Endothelial cell of umbilical vein (primary cell): ENCODE measurements around the gene ERO1A. TPM values are rescaled to one million over a fixed set of nuclear protein-coding genes. Genes with fewer than 3 reads are reported as not detected.

Source experiments
- BruUV-seq: library from RNA; stranded (reverse); fragments of 400-500 nt; replicated peaks from 2 replicates; lab custom pipeline; 2021; lab: Mats Ljungman, UMichigan
- CTCF ChIA-PET: fragments of 300-600, 350-600 bp; sonication (Branson Sonifier 250); formaldehyde crosslinking; loops from one replicate; lab custom pipeline; 2021; ENCODE audit warnings: antibody characterized with exemption, inconsistent platforms; lab: Charles Lee
- POLR2A ChIA-PET: fragments of 300-600, 350-600 bp; sonication (Branson Sonifier 250); formaldehyde crosslinking; loops from one replicate; lab custom pipeline; 2021; ENCODE audit warnings: antibody characterized with exemption, inconsistent platforms; lab: Charles Lee
- DNase-seq: peaks from one replicate; pipeline ENCODE4 v3.0.0-alpha.2; 2011; ENCODE audit warnings: low read depth, low spot score
- FAIRE-seq: peaks from 2 replicates; lab custom pipeline; 2011; peaks lifted over from hg19 to GRCh38; lab: Jason Lieb, UNC
- H2AFZ ChIP-seq: 2 replicates; pipeline ENCODE4 v1.6.0; 2012; ENCODE audit warnings: low read depth, low read length, control low read depth, inconsistent platforms
- H3K27ac ChIP-seq: 2 replicates; pipeline ENCODE4 v1.5.1; 2011; ENCODE audit warnings: low read depth, mild to moderate bottlenecking, control low read depth, low read length, moderate library complexity; ENCODE audit not compliant: insufficient read depth
- H3K27me3 ChIP-seq, 2 experiments: 2 replicates each; pipeline versions ENCODE4 v1.6.0 to v1.6.1; 2011; ENCODE audit warnings: low read length in 2 of 2, mixed read lengths in 1 of 2; ENCODE audit not compliant: control insufficient read depth in 2 of 2, insufficient read depth in 2 of 2
- H3K36me3 ChIP-seq, 2 experiments: 2 replicates in 1 of 2; 3 replicates in 1 of 2; pipeline ENCODE4 v1.5.1; 2011; ENCODE audit warnings: low read length in 2 of 2, mild to moderate bottlenecking in 1 of 2, moderate library complexity in 1 of 2; ENCODE audit not compliant: control insufficient read depth in 2 of 2, insufficient read depth in 2 of 2; ENCODE audit errors: extremely low read depth in 1 of 2
- H3K4me1 ChIP-seq: 3 replicates; pipeline ENCODE4 v1.5.1; 2011; ENCODE audit warnings: mild to moderate bottlenecking, low read length; ENCODE audit not compliant: control insufficient read depth, insufficient read depth; ENCODE audit errors: extremely low read depth
- H3K4me2 ChIP-seq: 2 replicates; pipeline ENCODE4 v1.6.1; 2011; ENCODE audit warnings: low read length, control low read depth, mixed read lengths; ENCODE audit not compliant: insufficient read depth
- H3K4me3 ChIP-seq, 3 experiments: fragments of 200-600 bp in 1 of 3; sonication (generic), shearing (Covaris generic) in 1 of 3; replicated peaks in 1 of 3; 2 replicates each; pipeline ENCODE4 v1.5.1; 2011 to 2016; ENCODE audit warnings: control low read depth in 3 of 3, low read length in 3 of 3, mild to moderate bottlenecking in 2 of 3, inconsistent platforms in 1 of 3, low read depth in 1 of 3, moderate library complexity in 1 of 3; ENCODE audit not compliant: insufficient read depth in 1 of 3
- H3K79me2 ChIP-seq: 2 replicates; pipeline ENCODE4 v1.6.0; 2012; ENCODE audit warnings: low read length, inconsistent platforms; ENCODE audit not compliant: control insufficient read depth, insufficient read depth
- H3K9ac ChIP-seq: replicated peaks from 2 replicates; pipeline ENCODE3; 2011; ENCODE audit warnings: low read length, control low read depth; ENCODE audit not compliant: insufficient read depth; ENCODE audit errors: extremely low read depth
- H3K9me1 ChIP-seq: replicated peaks from 3 replicates; pipeline ENCODE4 v1.6.0; 2011; ENCODE audit warnings: mild to moderate bottlenecking, low read length; ENCODE audit not compliant: control insufficient read depth, insufficient read depth; ENCODE audit errors: extremely low read depth
- H3K9me3 ChIP-seq: replicated peaks from 2 replicates; pipeline ENCODE4 v1.5.1; 2012; ENCODE audit warnings: low read length, inconsistent platforms; ENCODE audit not compliant: control insufficient read depth, insufficient read depth
- H4K20me1 ChIP-seq: replicated peaks from 2 replicates; pipeline ENCODE3; 2011; ENCODE audit warnings: mild to moderate bottlenecking, low read length; ENCODE audit not compliant: control insufficient read depth, insufficient read depth; ENCODE audit errors: extremely low read depth
- CTCF ChIP-seq, 2 donors: IDR thresholded peaks; 1 replicate in 1 of 2; 2 replicates in 1 of 2; pipeline ENCODE4 v1.5.1; 2011; ENCODE audit warnings: low read length in 2 of 2, mild to moderate bottlenecking in 2 of 2, moderate library complexity in 2 of 2, control low read depth in 1 of 2, inconsistent platforms in 1 of 2, low read depth in 1 of 2; ENCODE audit not compliant: insufficient read depth in 1 of 2; ENCODE audit errors: extremely low read depth in 1 of 2
- EZH2 ChIP-seq: IDR thresholded peaks from 2 replicates; pipeline ENCODE4 v1.6.1; 2012; ENCODE audit warnings: borderline replicate concordance, low read depth, mild to moderate bottlenecking, moderate library complexity, low read length, inconsistent platforms; ENCODE audit not compliant: severe bottlenecking
- FOS ChIP-seq: IDR thresholded peaks from 2 replicates; pipeline ENCODE4 v1.6.1; 2011; ENCODE audit warnings: mild to moderate bottlenecking, low read length, moderate library complexity, borderline replicate concordance; ENCODE audit not compliant: insufficient read depth
- GATA2 ChIP-seq: IDR thresholded peaks from 2 replicates; pipeline ENCODE4 v1.7.0; 2011; ENCODE audit warnings: low read depth, mild to moderate bottlenecking, moderate library complexity, mixed read lengths, low read length; ENCODE audit not compliant: insufficient read length, insufficient read depth
- JUN ChIP-seq: IDR thresholded peaks from 2 replicates; pipeline ENCODE4 v1.6.1; 2011; ENCODE audit warnings: borderline replicate concordance, low read depth; ENCODE audit not compliant: insufficient read length, insufficient read depth
- MYC ChIP-seq: IDR thresholded peaks from one replicate; pipeline ENCODE4 v1.6.1; 2011; ENCODE audit warnings: mild to moderate bottlenecking, low read depth, low read length
- POLR2A ChIP-seq: IDR thresholded peaks from 2 replicates; pipeline ENCODE4 v1.6.1; 2012; ENCODE audit warnings: low read depth, mild to moderate bottlenecking, control low read depth, low read length
- POLR2AphosphoS5 ChIP-seq: IDR thresholded peaks from 2 replicates; pipeline ENCODE4 v1.6.1; 2012; ENCODE audit warnings: low read depth, mild to moderate bottlenecking, control low read depth, low read length, moderate library complexity; ENCODE audit not compliant: insufficient read depth
- dilution Hi-C: fragments of 300-500 bp; cut with MboI; formaldehyde crosslinking; loops from one replicate; pipeline ENCODE4 v1.15.0; 2019; ENCODE audit warnings: low sequenced_read_pairs; ENCODE audit not compliant: extremely low pct_ligation_motif_present
- intact Hi-C: fragments of 100-400 bp; cut with micrococcal nuclease; formaldehyde crosslinking; loops from one replicate; pipeline ENCODE4 v1.10.0; 2022
- polyA plus RNA-seq, 4 experiments: library from polyadenylated mRNA; depleted of rRNA in 3 of 4; stranded (reverse) in 3 of 4; unstranded in 1 of 4; fragments of >200 nt; gene quantifications; 2 replicates each; pipeline versions ENCODE4 v1.2.1 to v1.2.3, GENCODE V29; 2011 to 2012; ENCODE audit warnings: missing spikeins in 1 of 4
- total RNA-seq: library from RNA; stranded (reverse); gene quantifications from 2 replicates; pipeline ENCODE4 v1.2.3, GENCODE V29; 2021
- TF ChIP-seq, protein P1 (sequence below): IDR thresholded peaks from 2 replicates; pipeline ENCODE4 v1.6.1; 2011; ENCODE audit not compliant: insufficient read depth, insufficient read length

ERO1A gene
- total and polyA plus RNA-seq, 2 donors (not counting 3 experiments of a cell fraction or from before 2014, with no cell fraction given) = 20.7 to 71.4 TPM

- FAIRE-seq = peak; percentile 94
- Histone ChIP-seq H3K9me3 (no peaks in the 10 kb centered on the region), H3K79me2 (peaks cover 16% of the 10 kb centered on the region), H3K36me3 (peaks cover 0 to 8% of the 10 kb centered on the region in 2 experiments), H3K27me3 (no peaks in the 10 kb centered on the region), H3K4me3 (peak within 1 kb of the TSS; percentile 50 to 98 (median 88)), H4K20me1 (no peaks in the 10 kb centered on the region), H3K4me1 (peaks cover 3% of the 10 kb centered on the region), H3K9me1 (no peaks in the 10 kb centered on the region), H3K9ac (peak within 1 kb of the TSS; percentile 70), H2AFZ (peak within 1 kb of the TSS; percentile 85), H3K27ac (peak within 1 kb of the TSS; percentile 29), H3K4me2 (peak within 1 kb of the TSS; percentile 92)
- dilution Hi-C loops (no loop called here), intact Hi-C loops (loop anchor here (1.0 to 5.0 kb wide), 6 partner anchors 23 to 577 kb away; partner anchors contain the start of genes FERMT2, GNPNAT1, GPR137C and PSMC6)
- POLR2A ChIA-PET = interaction anchor here (0.8 to 1.2 kb wide), 3 partner anchors 18 to 61 kb away, joined by 4 to 8 read pairs (median 5); partner anchors contain the start of gene GNPNAT1
- no peak for TF ChIP-seq EZH2
- TF ChIP-seq POLR2AphosphoS5 = peak; percentile 79
- TF ChIP-seq POLR2A = peak; percentile 78
- peak; percentile 99 for DNase-seq
- TSS peak; percentile 64 for BruUV-seq
- CTCF ChIA-PET = interaction anchor here (0.7 to 1.4 kb wide), 5 partner anchors 23 to 231 kb away, joined by 3 to 7 read pairs (median 3); partner anchors contain the start of genes FERMT2, GNPNAT1 and PSMC6
Observed at GRCh38 chr14:52729925-52730708, 34.8 kb upstream of the ERO1A start, which contains the start of gene STYX. Gene STYX, plus strand, starts transcription at chr14:52730166. Its CDS starts 309 bp downstream, at chr14:52730475.

GRCh38 chr14:52729585-52729924, 34.2 kb upstream of the ERO1A start:
- peak overlapping the region; percentile 72 for H3K4me2 ChIP-seq
- H3K36me3 ChIP-seq = peaks cover 0 to 11% of the 10 kb centered on the region in 2 experiments
- peaks cover 3% of the 10 kb centered on the region for H3K4me1 ChIP-seq
- no peak for FAIRE-seq
- no peaks in the 10 kb centered on the region for H3K9me3 ChIP-seq
- H3K9ac ChIP-seq = peak overlapping the region; percentile 45
- BruUV-seq = no TSS peak
- H3K27ac ChIP-seq = no peak overlapping the region
- no peaks in the 10 kb centered on the region for H3K27me3 ChIP-seq
- ChIA-PET POLR2A (interaction anchor here (0.5 to 1.2 kb wide), 3 partner anchors 15 to 62 kb away, joined by 3 to 8 read pairs (median 5); partner anchors contain the start of gene GNPNAT1), CTCF (interaction anchor here (0.7 to 1.0 kb wide), 4 partner anchors 22 to 231 kb away, joined by 3 to 5 read pairs (median 3); partner anchors contain the start of genes FERMT2, GNPNAT1 and PSMC6)
- intact Hi-C loops (loop anchor here (1.0 kb wide), 1 partner anchor 62 kb away; the partner anchor contains the start of gene GNPNAT1), dilution Hi-C loops (no loop called here)
- peaks cover 16% of the 10 kb centered on the region for H3K79me2 ChIP-seq
- no peak for DNase-seq
- peak overlapping the region in 2 of 3 experiments; percentile 9 to 18 for H3K4me3 ChIP-seq
- H2AFZ ChIP-seq = no peak overlapping the region
- no peaks in the 10 kb centered on the region for H4K20me1 ChIP-seq
- TF ChIP-seq POLR2AphosphoS5 (no peak), GATA2 (no peak), EZH2 (no peak), POLR2A (no peak), MYC (no peak), FOS (no peak), JUN (no peak), CTCF (IDR thresholded peaks at IDR 0.05; ENCODE audit: extremely low read depth in 1 of 2, insufficient read depth in 1 of 2, low read depth in 1 of 2, low read length in 2 of 2) (no peak)
- TF ChIP-seq, protein P1, sequence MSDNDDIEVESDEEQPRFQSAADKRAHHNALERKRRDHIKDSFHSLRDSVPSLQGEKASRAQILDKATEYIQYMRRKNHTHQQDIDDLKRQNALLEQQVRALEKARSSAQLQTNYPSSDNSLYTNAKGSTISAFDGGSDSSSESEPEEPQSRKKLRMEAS = no peak
- H3K9me1 ChIP-seq = no peaks in the 10 kb centered on the region
